ENCODE results near the gene TGFB1I1. TPM values are rescaled to one million over a fixed set of nuclear protein-coding genes. Genes with fewer than 3 reads are reported as not detected.
A peak's percentile ranks its signal among the peaks of the same experiment; 100 is the strongest.

TGFB1I1 gene
- total and polyA plus RNA-seq, 2 of the 4 experiments (the other 2 are of a cell fraction) = 24.9 to 128 TPM

- Histone ChIP-seq H3K4me3 (ENCODE audit: insufficient read depth, low read depth, low read length) (no peak overlapping the region), H3K14ac (replicated peaks; ENCODE audit: low read depth, low read length) (no peak overlapping the region), H3K4me2 (ENCODE audit: low read depth, low read length) (no peak overlapping the region), H2AK5ac (ENCODE audit: low read depth, low read length) (no peak overlapping the region), H3K27ac (ENCODE audit: insufficient read depth, low read length) (no peak overlapping the region), H2BK120ac (ENCODE audit: low read depth, low read length) (no peak overlapping the region), H2AFZ (replicated peaks; ENCODE audit: low read length, poor library complexity) (no peak overlapping the region), H3K9me3 (ENCODE audit: control insufficient read depth, insufficient read depth, low read length) (no peaks in the 10 kb centered on the region), H3K9me1 (ENCODE audit: insufficient read depth, low read length) (0 out of 2 replicates have a peak, but pooled peaks cover 7% of the 10 kb centered on the region), H2BK15ac (ENCODE audit: low read depth, low read length) (no peak overlapping the region), H3K79me1 (ENCODE audit: low read depth in 1 of 2, low read length in 2 of 2) (peaks cover 6 to 15% of the 10 kb centered on the region in 2 experiments; a peak in 3 of 4 replicates), H3K27me3 (ENCODE audit: control insufficient read depth, insufficient read depth, low read length) (no peaks in the 10 kb centered on the region), H3K4ac (ENCODE audit: low read depth, low read length) (no peak overlapping the region), H2BK20ac (ENCODE audit: low read depth, low read length) (no peak overlapping the region), H3K18ac (ENCODE audit: low read depth, low read length) (no peak overlapping the region), H3K56ac (ENCODE audit: extremely low read depth, insufficient read depth, low read length) (no peak overlapping the region), H2AK9ac (replicated peaks; ENCODE audit: low read depth, low read length, poor library complexity) (peak overlapping the region; percentile 65), H2BK5ac (ENCODE audit: low read depth, low read length, poor library complexity, severe bottlenecking) (no peak overlapping the region), H3K36me3 (ENCODE audit: control insufficient read depth, insufficient read depth, low read length) (peaks cover 30% of the 10 kb centered on the region), H3K9ac (ENCODE audit: low read depth, low read length) (no peak overlapping the region), H4K91ac (ENCODE audit: insufficient read depth, low read depth, low read length) (no peak overlapping the region), H4K20me1 (ENCODE audit: insufficient read depth, low read length) (no peaks in the 10 kb centered on the region), H3K4me1 (ENCODE audit: control insufficient read depth, insufficient read depth, low read length) (peaks cover 2% of the 10 kb centered on the region; the same call in 1 of the 2 replicates), H4K5ac (ENCODE audit: low read depth, low read length) (no peak overlapping the region), H3K23ac (ENCODE audit: low read depth, low read length) (no peak overlapping the region), H4K8ac (ENCODE audit: low read depth in 2 of 2, low read length in 2 of 2) (no peak overlapping the region)
- TF ChIP-seq MXI1 (IDR thresholded peaks at IDR 0.05; ENCODE audit: borderline replicate concordance, low read depth, low read length) (no peak), CHD1 (IDR thresholded peaks at IDR 0.05; ENCODE audit: low read depth, low read length) (no peak), ELK1 (IDR thresholded peaks at IDR 0.05; ENCODE audit: borderline replicate concordance, low read depth, low read length) (no peak), BHLHE40 (IDR thresholded peaks at IDR 0.05; ENCODE audit: low read depth, low read length) (no peak), CEBPB (IDR thresholded peaks at IDR 0.05; ENCODE audit: low read depth, low read length) (no peak), SMC3 (IDR thresholded peaks at IDR 0.05; ENCODE audit: low read depth, low read length) (no peak), MAZ (IDR thresholded peaks at IDR 0.05; ENCODE audit: borderline replicate concordance, low read depth, low read length) (no peak)
- ATAC-seq (ENCODE audit: low read depth) = no peak
- ChIA-PET POLR2A (ENCODE audit: unreplicated experiment) (no interaction called here), CTCF (no interaction called here)
- no peak for DNase-seq
- dilution Hi-C loops (cut with HindIII; ENCODE audit: low sequenced_read_pairs, unreplicated experiment) (no loop called here), in situ Hi-C loops (cut with MboI; ENCODE audit: low sequenced_read_pairs) (loop anchor here (10.0 to 25.0 kb wide), 2 partner anchors 391 to 396 kb away; partner anchors contain the start of genes ZNF267, ZNF646 and ZNF668), intact Hi-C loops (cut with micrococcal nuclease) (no loop called here)
- 86% methylated on average over 1 of the region's 20 CpGs; no CpG with 5 or more reads in 1 of the 2 experiments for WGBS, 2 experiments (ENCODE audit: extremely low coverage in 2 of 2, insufficient read length in 1 of 2)
- BruUV-seq (replicated peaks) = no TSS peak
These were observed 6.1 kb upstream of the TGFB1I1 start for GRCh38 chr16:31465788-31466370.
